GM18909 (cell line): ENCODE data around the gene CSTPP1.
"Not testable (repeated sequence)": the region's sequence is repeated elsewhere in the genome, so short reads cannot be mapped to it uniquely, and the experiment has no call there.

Experiments used
- ATAC-seq: cut with Tn5 transposase; IDR thresholded peaks from one replicate; pipeline ENCODE4 v1.9.1; 2021; ENCODE audit warnings: mild to moderate bottlenecking; ENCODE audit not compliant: unreplicated experiment, poor library complexity

The CSTPP1 gene

GRCh38 chr11:46907606-46908005 is 29.0 kb upstream of the CSTPP1 start:
- no peak for ATAC-seq

- no peak for ATAC-seq
Observed at GRCh38 chr11:46912526-46913150, 23.9 kb upstream of the CSTPP1 start.

GRCh38 chr11:46913484-46913883 is 23.1 kb upstream of the CSTPP1 start:
- no peak for ATAC-seq

GRCh38 chr11:46914363-46914762 is 22.2 kb upstream of the CSTPP1 start:
- ATAC-seq: no peak

GRCh38 chr11:46914910-46915309 is 21.7 kb upstream of the CSTPP1 start:
- ATAC-seq: no peak

GRCh38 chr11:46916286-46917108 is 20.1 kb upstream of the CSTPP1 start:
- ATAC-seq: no peak

GRCh38 chr11:46917109-46917761 is 19.3 kb upstream of the CSTPP1 start:
- no peak for ATAC-seq

- no peak for ATAC-seq
Observed at GRCh38 chr11:46917762-46918082, 18.8 kb upstream of the CSTPP1 start.

GRCh38 chr11:46918083-46918787 is 18.3 kb upstream of the CSTPP1 start, which contains the start of gene LRP4:
Gene LRP4 (minus strand): TSS chr11:46918550. CDS start chr11:46918379, 171 bp downstream.
- peak; percentile 48 for ATAC-seq

- ATAC-seq: no peak
Observed at GRCh38 chr11:46918788-46919513, 17.6 kb upstream of the CSTPP1 start.

GRCh38 chr11:46920755-46921154 is 15.8 kb upstream of the CSTPP1 start:
- no peak for ATAC-seq

GRCh38 chr11:46927928-46928327 is 8.6 kb upstream of the CSTPP1 start:
- ATAC-seq: not testable (repeated sequence)

GRCh38 chr11:46928701-46929100 is 7.9 kb upstream of the CSTPP1 start:
- not testable (repeated sequence) for ATAC-seq

GRCh38 chr11:46930089-46930488 is 6.5 kb upstream of the CSTPP1 start:
- no peak for ATAC-seq

GRCh38 chr11:46942172-46942571 is 5.6 kb downstream of the CSTPP1 start:
- no peak for ATAC-seq

- ATAC-seq: no peak
Observed at GRCh38 chr11:46944356-46945075, 8.0 kb downstream of the CSTPP1 start.

GRCh38 chr11:46947399-46948077 is 11.0 kb downstream of the CSTPP1 start:
- no peak for ATAC-seq

- ATAC-seq: no peak
Observed at GRCh38 chr11:46948378-46949131, 12.0 kb downstream of the CSTPP1 start.
